ENCODE results near the gene CRYBA1.
"Not testable (repeated sequence)": the region's sequence is repeated elsewhere in the genome, so short reads cannot be mapped to it uniquely, and the experiment has no call there.

DNA sequence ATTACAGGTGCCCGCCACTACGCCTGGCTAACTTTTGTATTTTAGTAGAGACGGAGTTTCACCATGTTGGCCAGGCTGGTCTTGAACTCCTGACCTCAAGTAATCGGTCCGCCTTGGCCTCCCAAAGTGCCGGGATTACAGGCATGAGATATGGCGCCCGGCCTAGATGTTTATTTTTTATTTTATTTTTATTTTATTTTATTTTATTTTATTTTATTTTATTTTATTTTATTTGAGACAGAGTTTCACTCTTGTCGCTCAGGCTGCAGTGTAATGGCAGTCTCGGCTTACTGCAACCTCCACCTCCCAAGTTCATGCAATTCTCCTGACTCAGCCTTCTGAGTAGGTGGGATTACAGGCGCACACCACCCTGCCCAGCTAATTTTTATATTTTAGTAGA is 25.3 kb upstream of the CRYBA1 start:
- TF ChIP-seq, protein P1, sequence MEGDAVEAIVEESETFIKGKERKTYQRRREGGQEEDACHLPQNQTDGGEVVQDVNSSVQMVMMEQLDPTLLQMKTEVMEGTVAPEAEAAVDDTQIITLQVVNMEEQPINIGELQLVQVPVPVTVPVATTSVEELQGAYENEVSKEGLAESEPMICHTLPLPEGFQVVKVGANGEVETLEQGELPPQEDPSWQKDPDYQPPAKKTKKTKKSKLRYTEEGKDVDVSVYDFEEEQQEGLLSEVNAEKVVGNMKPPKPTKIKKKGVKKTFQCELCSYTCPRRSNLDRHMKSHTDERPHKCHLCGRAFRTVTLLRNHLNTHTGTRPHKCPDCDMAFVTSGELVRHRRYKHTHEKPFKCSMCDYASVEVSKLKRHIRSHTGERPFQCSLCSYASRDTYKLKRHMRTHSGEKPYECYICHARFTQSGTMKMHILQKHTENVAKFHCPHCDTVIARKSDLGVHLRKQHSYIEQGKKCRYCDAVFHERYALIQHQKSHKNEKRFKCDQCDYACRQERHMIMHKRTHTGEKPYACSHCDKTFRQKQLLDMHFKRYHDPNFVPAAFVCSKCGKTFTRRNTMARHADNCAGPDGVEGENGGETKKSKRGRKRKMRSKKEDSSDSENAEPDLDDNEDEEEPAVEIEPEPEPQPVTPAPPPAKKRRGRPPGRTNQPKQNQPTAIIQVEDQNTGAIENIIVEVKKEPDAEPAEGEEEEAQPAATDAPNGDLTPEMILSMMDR (IDR thresholded peaks at IDR 0.05; ENCODE audit: extremely low read depth in 1 of 2, insufficient read depth in 1 of 2, low read depth in 1 of 2, low read length in 2 of 2), result not testable (repeated sequence)
- TF ChIP-seq EZH2 (IDR thresholded peaks at IDR 0.05; ENCODE audit: borderline replicate concordance, low read depth, low read length, severe bottlenecking); MYC (IDR thresholded peaks at IDR 0.05; ENCODE audit: low read depth, low read length); POLR2AphosphoS5 (IDR thresholded peaks at IDR 0.05; ENCODE audit: insufficient read depth, low read depth, low read length); POLR2A (IDR thresholded peaks at IDR 0.05; ENCODE audit: low read depth, low read length); FOS (IDR thresholded peaks at IDR 0.05; ENCODE audit: borderline replicate concordance, insufficient read depth, low read length); JUN (IDR thresholded peaks at IDR 0.05; ENCODE audit: borderline replicate concordance, insufficient read depth, insufficient read length, low read depth): not testable (repeated sequence)
- TF ChIP-seq, protein P2, sequence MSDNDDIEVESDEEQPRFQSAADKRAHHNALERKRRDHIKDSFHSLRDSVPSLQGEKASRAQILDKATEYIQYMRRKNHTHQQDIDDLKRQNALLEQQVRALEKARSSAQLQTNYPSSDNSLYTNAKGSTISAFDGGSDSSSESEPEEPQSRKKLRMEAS (IDR thresholded peaks at IDR 0.05; ENCODE audit: insufficient read depth, insufficient read length), result not testable (repeated sequence)
